ENCODE measurements around the gene FOXF1. TPM values are rescaled to one million over a fixed set of nuclear protein-coding genes. Genes with fewer than 3 reads are reported as not detected.

The FOXF1 gene
- total RNA-seq, 1 experiment from 2014 or later, result 0.10 TPM

DNA sequence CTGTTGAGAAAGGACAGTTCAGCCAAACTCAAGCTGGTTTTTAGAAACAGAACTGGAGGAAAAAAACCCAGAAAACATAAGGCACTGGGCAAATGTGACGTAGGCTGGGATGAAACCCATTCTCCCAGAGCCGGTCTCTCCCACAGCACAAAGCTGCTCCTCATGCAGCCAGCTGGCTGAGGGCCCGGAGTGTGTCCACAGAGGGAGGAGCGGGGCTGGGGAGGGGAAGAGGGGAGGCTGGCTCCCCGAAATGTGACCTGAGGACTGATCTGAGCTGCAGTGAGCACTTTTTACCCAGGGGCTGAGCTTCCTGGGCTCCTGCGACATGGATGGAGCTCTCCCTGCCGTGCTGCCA lies 20.8 kb downstream of the FOXF1 start:
- no peaks in the 10 kb centered on the region for H3K36me3 ChIP-seq (ENCODE audit: control insufficient read depth, insufficient read depth, low read length)
- no TSS peak for BruUV-seq (replicated peaks)
- ATAC-seq, result no peak

DNA sequence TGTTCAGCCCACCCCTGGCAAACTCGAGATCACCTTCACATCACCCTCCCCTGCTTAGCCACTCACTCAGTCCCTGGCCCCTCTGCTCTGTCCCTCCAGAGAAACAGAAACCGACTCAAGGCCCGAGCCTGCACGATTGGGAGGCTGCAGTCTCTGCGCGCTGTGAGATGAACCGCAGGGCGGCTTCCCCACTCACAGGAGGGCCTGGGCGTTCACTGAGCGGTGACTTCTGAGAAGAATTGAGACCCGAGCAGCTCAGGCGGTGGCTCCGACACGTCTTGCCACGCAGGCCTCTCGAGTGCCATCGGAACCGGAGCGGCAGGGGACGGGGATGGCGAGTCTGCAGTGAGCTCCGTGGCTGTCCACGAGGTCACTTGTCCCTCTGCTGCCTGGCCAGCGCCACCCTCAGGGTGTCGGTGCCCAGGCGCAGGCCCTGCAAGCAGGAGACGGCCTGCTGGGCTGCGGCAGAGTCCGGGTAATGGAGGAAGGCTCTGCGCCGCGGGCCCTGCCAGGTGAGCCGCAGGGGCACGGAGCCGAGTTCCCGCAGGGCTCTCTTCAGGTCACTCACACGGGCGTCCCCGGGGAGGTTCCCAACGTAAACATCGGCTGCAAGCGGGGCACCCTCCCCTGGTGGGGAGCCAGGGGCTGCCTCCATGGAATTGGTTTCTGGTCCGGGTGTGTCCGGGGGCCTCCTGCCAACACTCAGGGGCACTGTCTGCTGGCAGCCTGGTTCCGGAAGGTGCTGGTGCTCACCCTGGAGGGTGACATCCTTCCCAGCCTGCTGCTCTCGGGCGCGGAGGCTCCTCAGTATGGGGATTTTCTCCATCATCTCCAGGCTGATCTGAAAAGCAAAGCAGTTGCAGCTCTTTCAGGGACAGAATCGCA lies 21.6 kb downstream of the FOXF1 start:
- CTCF ChIA-PET, result no interaction called here
- H3K36me3 ChIP-seq (ENCODE audit: control insufficient read depth, insufficient read depth, low read length), result no peaks in the 10 kb centered on the region
- no peak for DNase-seq (ENCODE audit: low read depth, low spot score)
- H3K27ac ChIP-seq (ENCODE audit: low read length), result no peak overlapping the region
- in situ Hi-C loops (cut with HindIII; ENCODE audit: low pct_unique_long_range_greater_than_20kb, low sequenced_read_pairs) (no loop called here), intact Hi-C loops (cut with micrococcal nuclease; ENCODE audit: unreplicated experiment) (no loop called here)
- H3K4me3 ChIP-seq (ENCODE audit: low read depth in 2 of 2, low read length in 2 of 2), result no peak overlapping the region
- no peaks in the 10 kb centered on the region for H3K4me1 ChIP-seq (ENCODE audit: control insufficient read depth, insufficient read depth, low read length)
- ATAC-seq, result no peak; the same call in 1 of the 2 replicates
- H3K27me3 ChIP-seq (ENCODE audit: control insufficient read depth, insufficient read depth, low read length), result no peaks in the 10 kb centered on the region
- TF ChIP-seq, protein P1, sequence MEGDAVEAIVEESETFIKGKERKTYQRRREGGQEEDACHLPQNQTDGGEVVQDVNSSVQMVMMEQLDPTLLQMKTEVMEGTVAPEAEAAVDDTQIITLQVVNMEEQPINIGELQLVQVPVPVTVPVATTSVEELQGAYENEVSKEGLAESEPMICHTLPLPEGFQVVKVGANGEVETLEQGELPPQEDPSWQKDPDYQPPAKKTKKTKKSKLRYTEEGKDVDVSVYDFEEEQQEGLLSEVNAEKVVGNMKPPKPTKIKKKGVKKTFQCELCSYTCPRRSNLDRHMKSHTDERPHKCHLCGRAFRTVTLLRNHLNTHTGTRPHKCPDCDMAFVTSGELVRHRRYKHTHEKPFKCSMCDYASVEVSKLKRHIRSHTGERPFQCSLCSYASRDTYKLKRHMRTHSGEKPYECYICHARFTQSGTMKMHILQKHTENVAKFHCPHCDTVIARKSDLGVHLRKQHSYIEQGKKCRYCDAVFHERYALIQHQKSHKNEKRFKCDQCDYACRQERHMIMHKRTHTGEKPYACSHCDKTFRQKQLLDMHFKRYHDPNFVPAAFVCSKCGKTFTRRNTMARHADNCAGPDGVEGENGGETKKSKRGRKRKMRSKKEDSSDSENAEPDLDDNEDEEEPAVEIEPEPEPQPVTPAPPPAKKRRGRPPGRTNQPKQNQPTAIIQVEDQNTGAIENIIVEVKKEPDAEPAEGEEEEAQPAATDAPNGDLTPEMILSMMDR (IDR thresholded peaks at IDR 0.05), result no peak
- TF ChIP-seq SIN3A (IDR thresholded peaks at IDR 0.05; ENCODE audit: borderline replicate concordance, insufficient read depth, low read depth, low read length) (no peak), TCF7L2 (IDR thresholded peaks at IDR 0.05; ENCODE audit: low read depth, low read length) (no peak), POLR2AphosphoS5 (IDR thresholded peaks at IDR 0.05; ENCODE audit: low read depth, low read length) (no peak)
- TF ChIP-seq, protein P2, sequence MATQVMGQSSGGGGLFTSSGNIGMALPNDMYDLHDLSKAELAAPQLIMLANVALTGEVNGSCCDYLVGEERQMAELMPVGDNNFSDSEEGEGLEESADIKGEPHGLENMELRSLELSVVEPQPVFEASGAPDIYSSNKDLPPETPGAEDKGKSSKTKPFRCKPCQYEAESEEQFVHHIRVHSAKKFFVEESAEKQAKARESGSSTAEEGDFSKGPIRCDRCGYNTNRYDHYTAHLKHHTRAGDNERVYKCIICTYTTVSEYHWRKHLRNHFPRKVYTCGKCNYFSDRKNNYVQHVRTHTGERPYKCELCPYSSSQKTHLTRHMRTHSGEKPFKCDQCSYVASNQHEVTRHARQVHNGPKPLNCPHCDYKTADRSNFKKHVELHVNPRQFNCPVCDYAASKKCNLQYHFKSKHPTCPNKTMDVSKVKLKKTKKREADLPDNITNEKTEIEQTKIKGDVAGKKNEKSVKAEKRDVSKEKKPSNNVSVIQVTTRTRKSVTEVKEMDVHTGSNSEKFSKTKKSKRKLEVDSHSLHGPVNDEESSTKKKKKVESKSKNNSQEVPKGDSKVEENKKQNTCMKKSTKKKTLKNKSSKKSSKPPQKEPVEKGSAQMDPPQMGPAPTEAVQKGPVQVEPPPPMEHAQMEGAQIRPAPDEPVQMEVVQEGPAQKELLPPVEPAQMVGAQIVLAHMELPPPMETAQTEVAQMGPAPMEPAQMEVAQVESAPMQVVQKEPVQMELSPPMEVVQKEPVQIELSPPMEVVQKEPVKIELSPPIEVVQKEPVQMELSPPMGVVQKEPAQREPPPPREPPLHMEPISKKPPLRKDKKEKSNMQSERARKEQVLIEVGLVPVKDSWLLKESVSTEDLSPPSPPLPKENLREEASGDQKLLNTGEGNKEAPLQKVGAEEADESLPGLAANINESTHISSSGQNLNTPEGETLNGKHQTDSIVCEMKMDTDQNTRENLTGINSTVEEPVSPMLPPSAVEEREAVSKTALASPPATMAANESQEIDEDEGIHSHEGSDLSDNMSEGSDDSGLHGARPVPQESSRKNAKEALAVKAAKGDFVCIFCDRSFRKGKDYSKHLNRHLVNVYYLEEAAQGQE (IDR thresholded peaks at IDR 0.05; ENCODE audit: insufficient read depth in 1 of 2, low read depth in 2 of 2, low read length in 1 of 2), result no peak
- POLR2A ChIA-PET, result no interaction called here
- no peaks in the 10 kb centered on the region for H3K9me3 ChIP-seq (ENCODE audit: control insufficient read depth, insufficient read depth, low read depth, low read length)
- no TSS peak for BruUV-seq (replicated peaks)

More for the DNA sequence above, 20.8 kb downstream of the FOXF1 start:
- H3K27me3 ChIP-seq (ENCODE audit: control insufficient read depth, insufficient read depth, low read length), result no peaks in the 10 kb centered on the region
- no peak for DNase-seq (ENCODE audit: low read depth, low spot score)
- intact Hi-C loops (cut with micrococcal nuclease; ENCODE audit: unreplicated experiment) (no loop called here), in situ Hi-C loops (cut with HindIII; ENCODE audit: low pct_unique_long_range_greater_than_20kb, low sequenced_read_pairs) (no loop called here)
- ChIA-PET CTCF (no interaction called here), POLR2A (no interaction called here)
- no peak overlapping the region for H3K27ac ChIP-seq (ENCODE audit: low read length)
- TF ChIP-seq SIN3A (IDR thresholded peaks at IDR 0.05; ENCODE audit: borderline replicate concordance, insufficient read depth, low read depth, low read length) (no peak), POLR2AphosphoS5 (IDR thresholded peaks at IDR 0.05; ENCODE audit: low read depth, low read length) (no peak), TCF7L2 (IDR thresholded peaks at IDR 0.05; ENCODE audit: low read depth, low read length) (no peak)
- TF ChIP-seq, protein P1 (IDR thresholded peaks at IDR 0.05), result no peak
- TF ChIP-seq, protein P2 (IDR thresholded peaks at IDR 0.05; ENCODE audit: insufficient read depth in 1 of 2, low read depth in 2 of 2, low read length in 1 of 2), result no peak
- H3K4me3 ChIP-seq (ENCODE audit: low read depth in 2 of 2, low read length in 2 of 2), result no peak overlapping the region
- H3K4me1 ChIP-seq (ENCODE audit: control insufficient read depth, insufficient read depth, low read length), result no peaks in the 10 kb centered on the region
- H3K9me3 ChIP-seq (ENCODE audit: control insufficient read depth, insufficient read depth, low read depth, low read length), result no peaks in the 10 kb centered on the region

All from Panc1 (cell line).